Peyer's patch (tissue), 4 donors: ENCODE results near the gene LYPD5.

Experiments
- CTCF ChIP-seq, 6 experiments: fragments of 450-650 bp in 4 of 6; fragments of 200-600 bp in 2 of 6; sonication (generic) in 1 of 6; IDR thresholded peaks; one replicate each; pipeline ENCODE4 v1.5.1; 2017 to 2019; ENCODE audit warnings: antibody characterized with exemption in 6 of 6, mild to moderate bottlenecking in 3 of 6, moderate library complexity in 1 of 6
- POLR2A ChIP-seq, 2 donors: fragments of 450-650 bp; IDR thresholded peaks; one replicate each; pipeline ENCODE4 v1.5.1; 2017; ENCODE audit warnings: antibody characterized with exemption in 2 of 2, mild to moderate bottlenecking in 2 of 2, moderate library complexity in 2 of 2

GRCh38 chr19:43826787-43827754 is 24.8 kb upstream of the LYPD5 start, which contains the start of gene ZNF283:
- no peak for TF ChIP-seq CTCF (IDR thresholded peaks at IDR 0.05)
- no peak for TF ChIP-seq POLR2A (IDR thresholded peaks at IDR 0.05)
